GM19238 (cell line): Measurements from ENCODE around the gene NUP35.

Experiments used
- DNase-seq: peaks from one replicate; pipeline ENCODE4 v3.0.0; 2011; ENCODE audit warnings: low spot score; ENCODE audit not compliant: insufficient read length

The NUP35 gene

DNA sequence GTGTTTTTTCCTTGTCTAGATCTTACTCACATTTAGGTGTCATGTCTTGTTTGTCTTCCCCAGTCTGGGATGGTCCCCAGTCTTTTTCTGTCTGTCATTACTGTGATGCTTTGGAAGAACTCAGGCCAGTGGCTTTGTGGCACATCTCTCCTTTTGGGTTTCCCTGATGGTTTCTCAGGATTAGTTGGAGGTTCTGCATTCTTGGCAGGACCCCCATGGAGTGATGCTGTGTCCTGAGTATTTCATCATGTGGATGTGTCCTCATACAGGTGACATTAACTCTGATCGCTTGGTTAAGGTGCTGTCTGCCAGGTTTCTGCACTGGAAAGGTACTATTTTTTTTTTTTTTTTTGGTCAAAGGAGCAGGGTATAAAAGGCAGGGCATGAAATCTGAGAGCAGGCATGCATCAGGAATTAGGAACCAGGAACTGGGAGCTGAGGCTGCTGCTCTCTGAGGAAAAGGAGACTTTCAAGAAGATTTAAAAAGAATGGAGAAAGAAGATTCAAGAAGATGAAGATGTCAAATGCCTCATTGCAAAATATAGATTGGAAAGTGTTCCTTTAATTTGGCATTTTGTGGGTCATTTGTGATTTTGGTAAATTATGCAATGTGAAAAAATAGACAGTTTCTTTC, 85.3 kb downstream of the NUP35 start:
- DNase-seq: no peak
